IPS DF 6.9 (cell line): ENCODE measurements around the gene OR6N1.

ENCODE experiments used
- DNase-seq: peaks from one replicate; pipeline ENCODE4 v3.0.0-alpha.2; 2013; ENCODE audit warnings: low read depth, low spot score
- H3K27ac ChIP-seq: one replicate; pipeline ENCODE4 v1.5.1; 2013; ENCODE audit warnings: low read length, control low read depth
- H3K27me3 ChIP-seq: 2 replicates; pipeline ENCODE4 v1.6.1; 2013; ENCODE audit warnings: mild to moderate bottlenecking, low read length; ENCODE audit not compliant: control insufficient read depth, insufficient read depth
- H3K36me3 ChIP-seq: 2 replicates; pipeline ENCODE4 v1.6.1; 2013; ENCODE audit warnings: low read length; ENCODE audit not compliant: control insufficient read depth, insufficient read depth
- H3K4me1 ChIP-seq: 2 replicates; pipeline ENCODE4 v1.6.1; 2013; ENCODE audit warnings: low read length; ENCODE audit not compliant: control insufficient read depth, insufficient read depth
- H3K4me3 ChIP-seq: 2 replicates; pipeline ENCODE4 v1.5.1; 2013; ENCODE audit warnings: mild to moderate bottlenecking, low read length
- H3K9me3 ChIP-seq: 2 replicates; pipeline ENCODE4 v1.6.1; 2013; ENCODE audit warnings: low read length, inconsistent platforms; ENCODE audit not compliant: control insufficient read depth, insufficient read depth
- WGBS: extraction: QIAGEN DNeasy Blood & Tissue Kit; methylation state at CpG from one replicate; pipeline ENCODE4 v1.1.7; 2013; ENCODE audit warnings: mixed read lengths, missing lambda C conversion rate; ENCODE audit not compliant: insufficient read length, insufficient coverage; 5-methylcytosine and 5-hydroxymethylcytosine counted together

The OR6N1 gene

DNA sequence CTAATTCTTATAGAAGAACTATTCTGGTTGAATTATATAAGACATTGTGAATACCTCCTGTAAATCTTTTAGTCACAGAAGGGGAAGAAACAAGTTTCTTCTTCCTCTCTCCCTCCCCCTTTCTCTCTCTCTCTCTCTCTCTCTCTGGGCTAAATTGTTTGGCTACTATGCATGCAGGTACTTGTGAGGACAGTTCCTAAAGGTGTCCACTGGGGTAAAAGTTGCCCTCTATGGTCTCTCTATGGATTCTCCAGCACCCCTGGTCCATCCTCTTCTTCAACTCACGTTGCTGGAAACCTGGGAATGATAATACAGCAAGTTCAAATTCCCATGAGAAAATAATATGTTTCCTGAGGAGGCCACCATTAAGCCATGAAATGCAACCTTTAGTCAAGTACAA, 57.2 kb downstream of the OR6N1 start:
- WGBS, result no CpG with 5 or more reads among the region's 1 CpG
- H3K27ac ChIP-seq, result no peak overlapping the region
- H3K36me3 ChIP-seq, result no peaks in the 10 kb centered on the region
- H3K4me1 ChIP-seq, result no peaks in the 10 kb centered on the region
- no peaks in the 10 kb centered on the region for H3K9me3 ChIP-seq
- no peak overlapping the region for H3K4me3 ChIP-seq
- DNase-seq, result no peak
- H3K27me3 ChIP-seq, result no peaks in the 10 kb centered on the region
